Aorta (tissue), 5 donors: Measurements from ENCODE around the gene ZC3H8. TPM values are rescaled to one million over a fixed set of nuclear protein-coding genes. Genes with fewer than 3 reads are reported as not detected.
"Not testable (repeated sequence)": the region's sequence is repeated elsewhere in the genome, so short reads cannot be mapped to it uniquely, and the experiment has no call there.

Source experiments
- ATAC-seq: fragments of 200-7000 bp; cut with Tn5 transposase; one replicate; pipeline ENCODE4 v1.9.1; 2022; ENCODE audit warnings: moderate library complexity; ENCODE audit not compliant: low FRiP score
- DNase-seq, 2 donors: peaks; one replicate each; pipeline ENCODE4 v3.0.0-alpha.2; 2020
- H3K27ac ChIP-seq, 2 donors: one replicate each; pipeline ENCODE4 v1.5.1; 2013; ENCODE audit warnings: low read length in 2 of 2, mild to moderate bottlenecking in 2 of 2, moderate library complexity in 2 of 2, control low read depth in 1 of 2, inconsistent platforms in 1 of 2, low read depth in 1 of 2
- H3K27me3 ChIP-seq, 2 donors: one replicate each; pipeline ENCODE4 v1.6.1; 2013; ENCODE audit warnings: control low read depth in 1 of 2, low read length in 1 of 2, mild to moderate bottlenecking in 1 of 2, moderate library complexity in 1 of 2; ENCODE audit not compliant: insufficient read depth in 2 of 2, control insufficient read depth in 1 of 2
- H3K36me3 ChIP-seq, 2 donors: one replicate each; pipeline ENCODE4 v1.6.1; 2013; ENCODE audit warnings: control low read depth in 1 of 2, low read length in 1 of 2, mild to moderate bottlenecking in 1 of 2; ENCODE audit not compliant: insufficient read depth in 2 of 2, control insufficient read depth in 1 of 2
- H3K4me1 ChIP-seq, 2 donors: one replicate each; pipeline ENCODE4 v1.6.1; 2013; ENCODE audit warnings: low read length in 2 of 2, control low read depth in 1 of 2, mild to moderate bottlenecking in 1 of 2, moderate library complexity in 1 of 2; ENCODE audit not compliant: insufficient read depth in 2 of 2, control insufficient read depth in 1 of 2
- H3K4me3 ChIP-seq, 2 donors: one replicate each; pipeline ENCODE4 v1.5.1; 2013; ENCODE audit warnings: low read length in 2 of 2, control low read depth in 1 of 2, mild to moderate bottlenecking in 1 of 2
- H3K9me3 ChIP-seq: one replicate; pipeline ENCODE4 v1.6.1; 2013; ENCODE audit warnings: mild to moderate bottlenecking, low read length; ENCODE audit not compliant: control insufficient read depth
- WGBS, 2 donors: extraction: QIAGEN DNeasy Blood & Tissue Kit; methylation state at CpG; one replicate each; pipeline ENCODE4 v1.1.7; 2013; 5-methylcytosine and 5-hydroxymethylcytosine counted together
- intact Hi-C, 2 donors: fragments of 100-400 bp; cut with DNase I; formaldehyde crosslinking; loops; one replicate each; pipeline versions ENCODE4 v1.14.2 to v1.15.0; 2022
- polyA plus RNA-seq, 2 donors: library from polyadenylated mRNA; stranded (reverse); fragments of 200-250 nt; gene quantifications; one replicate each; pipeline ENCODE4 v1.2.3, GENCODE V29; 2013
- total RNA-seq, 2 donors: library from RNA; stranded (reverse); fragmentation: NEBNext Ultra II Directional; extraction: Animal tissue kit (Norgen Biotek cat#: 25700); gene quantifications; one replicate each; pipeline ENCODE4 v1.2.1, GENCODE V29; 2021
- donor health status: healthy with polysubstance abuse.
- donor health status: Bipolar disorder and iron deficiency.
- donor health status: DM: no; HTN: no; CAD: no.
- donor health status: DM: no; HTN: no; CAD: no.
- donor health status: DM: yes; HTN: yes; CAD: no.

The ZC3H8 gene
- total and polyA plus RNA-seq, 4 donors: 4.6 to 10.6 (median 6.8) TPM

DNA sequence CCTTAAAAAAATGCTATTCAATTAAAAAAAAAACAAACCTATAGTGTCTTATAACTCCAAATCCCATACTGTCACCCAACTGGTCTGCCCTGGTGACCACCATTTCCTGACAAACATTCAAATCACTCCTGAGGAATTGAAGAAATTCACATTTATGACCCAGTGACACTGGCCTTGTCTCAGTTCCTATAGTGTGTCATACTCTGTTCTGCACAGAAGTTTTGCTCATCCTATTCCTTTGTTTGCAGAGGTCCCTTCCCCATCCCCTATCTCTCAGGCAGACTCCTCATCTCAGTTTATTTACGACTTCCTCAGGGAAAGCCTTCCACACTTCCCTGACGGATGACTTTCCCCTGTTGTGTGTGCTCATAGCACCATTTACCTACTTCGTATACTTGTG is 35.2 kb upstream of the ZC3H8 start:
- no peaks in the 10 kb centered on the region for H3K36me3 ChIP-seq
- DNase-seq: no peak
- peak; percentile 37 for ATAC-seq

DNA sequence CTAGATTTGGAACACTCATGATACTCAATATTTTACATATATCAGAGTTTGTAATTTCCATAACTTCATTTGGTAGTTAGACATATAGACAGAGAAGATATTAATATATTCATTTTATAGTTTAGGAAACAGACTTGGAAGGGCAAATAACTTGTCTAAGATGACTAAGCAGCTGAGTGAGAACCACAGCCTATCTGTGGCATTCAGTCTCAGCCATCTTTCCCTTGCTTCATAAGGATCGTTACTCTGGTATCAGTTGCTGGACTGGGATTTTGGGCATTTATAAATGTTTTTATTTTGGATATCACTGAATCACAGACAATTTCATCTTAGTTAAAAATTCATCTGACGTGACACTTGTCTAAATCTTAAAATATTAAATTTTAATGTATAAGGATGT is 28.7 kb upstream of the ZC3H8 start:
- WGBS, 2 donors: 77 to 87% methylated on average over 2 of the region's 2 CpGs
- H3K36me3 ChIP-seq, DNase-seq, ATAC-seq, H3K9me3 ChIP-seq, H3K4me1 ChIP-seq, intact Hi-C loops, H3K27ac ChIP-seq, H3K27me3 ChIP-seq, H3K4me3 ChIP-seq: not testable (repeated sequence)

More for the DNA sequence above, 35.2 kb upstream of the ZC3H8 start:
- Histone ChIP-seq H3K4me1 (no peaks in the 10 kb centered on the region), H3K4me3 (no peak overlapping the region), H3K9me3 (no peaks in the 10 kb centered on the region), H3K27ac (no peak overlapping the region), H3K27me3 (no peaks in the 10 kb centered on the region)
- WGBS, 2 donors: 93% methylated on average over 3 of the region's 3 CpGs
- intact Hi-C loops: no loop called here

GRCh38 chr2:112282066-112282465 is 27.2 kb upstream of the ZC3H8 start:
- DNase-seq: not testable (repeated sequence)

DNA sequence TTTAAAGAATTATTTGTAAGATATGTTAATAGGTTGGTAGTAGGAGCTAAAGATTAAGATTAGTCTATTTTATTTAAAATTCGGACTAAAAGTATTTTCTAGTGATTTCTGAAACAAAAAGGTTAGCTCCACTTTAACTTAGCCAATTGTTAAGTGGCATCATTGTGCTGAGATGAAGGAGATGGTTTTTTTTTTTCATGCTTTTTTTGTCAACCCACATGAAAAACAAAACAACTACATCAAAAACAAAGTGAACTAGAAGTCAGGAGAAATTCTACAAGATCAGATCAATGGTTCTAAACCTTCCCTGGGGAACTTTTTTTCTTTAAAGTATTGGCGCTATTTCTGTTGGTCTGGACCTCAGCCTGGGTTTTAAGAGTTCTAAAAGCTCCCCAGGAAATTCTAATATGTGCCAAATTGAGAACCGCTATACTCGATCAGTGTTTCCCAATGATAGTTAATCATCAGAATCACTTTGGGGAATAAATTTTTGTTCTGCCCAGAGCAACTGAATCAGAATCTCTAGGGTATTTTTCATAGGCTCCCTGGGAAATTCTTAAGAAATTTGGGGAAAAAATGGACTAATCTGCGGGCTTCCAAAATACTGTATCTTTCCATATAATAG is 22.9 kb upstream of the ZC3H8 start:
- DNase-seq: no peak
- no peaks in the 10 kb centered on the region for H3K36me3 ChIP-seq
- no peaks in the 10 kb centered on the region for H3K27me3 ChIP-seq
- no peaks in the 10 kb centered on the region for H3K4me1 ChIP-seq
- 85 to 89% methylated on average over 5 of the region's 5 CpGs for WGBS, 2 donors
- intact Hi-C loops: loop anchor here in 1 of 2 donors (5.0 kb wide), 1 partner anchor 155 kb away; the partner anchor contains the start of gene RGPD8
- H3K4me3 ChIP-seq: no peak overlapping the region
- H3K27ac ChIP-seq: no peak overlapping the region
- H3K9me3 ChIP-seq: no peaks in the 10 kb centered on the region
- no peak for ATAC-seq

More at GRCh38 chr2:112282066-112282465, 27.2 kb upstream of the ZC3H8 start:
- ATAC-seq, intact Hi-C loops, H3K9me3 ChIP-seq, H3K4me3 ChIP-seq, H3K4me1 ChIP-seq, H3K27me3 ChIP-seq, H3K27ac ChIP-seq, H3K36me3 ChIP-seq: not testable (repeated sequence)
- WGBS, 2 donors: 84 to 88% methylated on average over 4 of the region's 4 CpGs

- intact Hi-C loops: loop anchor here in 1 of 2 donors (5.0 kb wide), 1 partner anchor 155 kb away; the partner anchor contains the start of gene RGPD8
- H3K27ac ChIP-seq: no peak overlapping the region
- no peaks in the 10 kb centered on the region for H3K27me3 ChIP-seq
- no peaks in the 10 kb centered on the region for H3K4me1 ChIP-seq
- no peaks in the 10 kb centered on the region for H3K36me3 ChIP-seq
- DNase-seq: no peak
- ATAC-seq: no peak
- no peak overlapping the region for H3K4me3 ChIP-seq
- WGBS, 2 donors: 8 to 13% methylated on average over 5 of the region's 5 CpGs
- no peaks in the 10 kb centered on the region for H3K9me3 ChIP-seq
Observed at GRCh38 chr2:112276954-112277353, 22.1 kb upstream of the ZC3H8 start.

DNA sequence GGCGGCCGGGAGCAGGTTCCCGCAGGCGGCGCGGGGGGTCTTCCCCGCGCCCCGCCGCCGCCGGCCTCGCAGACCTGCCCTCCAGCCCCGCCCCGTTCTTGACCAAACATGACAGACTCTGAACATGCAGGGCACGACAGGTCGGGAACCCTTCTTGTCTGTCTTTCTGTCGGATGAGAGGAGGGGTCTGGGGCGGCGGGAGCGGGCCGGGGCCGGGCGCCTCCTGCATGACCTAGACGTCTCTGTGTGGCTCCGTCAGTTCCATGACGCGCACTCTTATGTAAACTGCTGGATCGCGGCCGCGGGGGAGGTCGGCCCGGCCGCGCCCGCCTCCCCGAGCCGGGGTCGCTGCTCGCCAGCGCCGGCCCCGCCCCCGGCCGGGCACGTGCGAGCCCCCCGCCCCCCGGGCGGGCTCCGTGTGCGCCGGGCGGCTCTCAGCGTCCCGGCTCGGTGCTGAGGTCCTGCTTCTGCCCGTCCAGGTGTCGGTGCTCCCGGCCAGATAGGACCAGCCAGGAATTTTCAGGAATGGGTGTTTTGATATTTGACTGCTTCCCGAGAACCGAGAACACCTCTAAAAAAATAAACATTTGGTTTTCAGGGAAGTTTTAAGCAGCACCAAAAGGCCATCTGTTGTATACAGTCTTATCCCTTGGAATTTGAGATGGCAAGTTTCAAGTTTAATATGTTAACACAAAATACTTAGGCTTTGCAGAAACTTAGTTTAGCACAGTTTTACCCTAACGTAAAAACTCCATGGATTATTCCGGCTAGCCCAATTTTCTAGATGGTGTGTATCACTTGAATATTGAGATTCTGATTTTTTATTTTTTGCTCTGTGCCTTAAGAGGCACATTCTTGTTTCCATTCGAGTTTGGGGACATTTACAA is 21.3 kb upstream of the ZC3H8 start:
- DNase-seq (peak; percentile 93 to 96), ATAC-seq (peak; percentile 93)
- Histone ChIP-seq H3K36me3 (no peaks in the 10 kb centered on the region), H3K27ac (peak overlapping the region; percentile 99), H3K4me3 (peak overlapping the region; percentile 80 to 94), H3K9me3 (no peaks in the 10 kb centered on the region), H3K4me1 (no peaks in the 10 kb centered on the region), H3K27me3 (no peaks in the 10 kb centered on the region)
- intact Hi-C loops: loop anchor here in 1 of 2 donors (2.0 to 5.0 kb wide), 2 partner anchors 29 to 156 kb away; partner anchors contain the start of gene RGPD8
- WGBS, 2 donors: 0 to 1% methylated on average over 63 to 66 of the region's 66 CpGs

DNA sequence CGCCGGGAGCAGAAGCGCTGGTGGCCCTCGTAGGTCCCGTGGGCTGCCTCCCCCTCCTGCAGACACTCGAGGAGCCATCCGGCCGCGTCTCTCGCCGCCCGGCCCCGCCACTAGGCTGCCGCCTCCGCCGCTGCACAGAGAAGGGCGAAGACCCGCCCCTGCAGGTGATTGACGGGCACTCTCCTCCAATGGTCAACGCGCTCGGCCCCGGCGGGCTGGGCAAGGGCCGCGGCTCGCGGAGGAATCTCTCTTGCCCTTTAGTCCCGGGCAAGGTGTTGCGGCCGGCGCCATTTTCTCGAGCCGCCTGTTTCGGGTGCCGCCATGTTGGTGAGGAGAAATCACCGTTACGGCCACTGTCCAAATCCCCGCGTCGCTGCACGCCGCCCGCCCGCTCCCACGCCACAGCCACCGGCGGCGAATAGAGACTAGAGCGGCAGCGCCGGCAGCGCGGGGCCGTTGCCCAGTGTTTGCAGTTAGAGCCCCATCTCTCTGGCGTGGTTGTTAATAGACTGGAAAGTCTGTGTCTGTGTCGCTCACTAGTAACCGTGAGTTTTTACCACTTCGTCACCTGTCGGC is 20.6 kb upstream of the ZC3H8 start, which contains the start of gene ZC3H6:
Gene ZC3H6 (plus strand): TSS at position 287 of the 576 bp plus-strand sequence. CDS start 398 bp downstream, outside the sequence.
- H3K36me3 ChIP-seq: no peaks in the 10 kb centered on the region
- H3K4me1 ChIP-seq: no peaks in the 10 kb centered on the region
- WGBS, 2 donors: 1% methylated on average over 55 to 60 of the region's 60 CpGs
- H3K9me3 ChIP-seq: no peaks in the 10 kb centered on the region
- H3K27ac ChIP-seq: peak within 1 kb of the TSS; percentile 99
- DNase-seq: peak; percentile 99 to 100
- ATAC-seq: peak; percentile 99
- H3K4me3 ChIP-seq: peak within 1 kb of the TSS; percentile 82 to 94
- intact Hi-C loops: loop anchor here in 1 of 2 donors (2.0 to 5.0 kb wide), 2 partner anchors 29 to 157 kb away; partner anchors contain the start of gene RGPD8
- H3K27me3 ChIP-seq: no peaks in the 10 kb centered on the region

- no peaks in the 10 kb centered on the region for H3K36me3 ChIP-seq
- H3K4me3 ChIP-seq: no peak overlapping the region
- no peaks in the 10 kb centered on the region for H3K4me1 ChIP-seq
- intact Hi-C loops: loop anchor here in 1 of 2 donors (5.0 kb wide), 1 partner anchor 39 kb away; no protein-coding TSS in a partner anchor
- ATAC-seq (no peak), DNase-seq (no peak)
- H3K9me3 ChIP-seq: no peaks in the 10 kb centered on the region
- 89 to 90% methylated on average over 5 of the region's 5 CpGs for WGBS, 2 donors
- H3K27me3 ChIP-seq: no peaks in the 10 kb centered on the region
- H3K27ac ChIP-seq: no peak overlapping the region
Observed at GRCh38 chr2:112273349-112273748, 18.5 kb upstream of the ZC3H8 start.
